T-helper 9 cell (primary cell): Measurements from ENCODE around the gene SCYL1.

ENCODE experiments used
- DNase-seq: peaks from one replicate; pipeline ENCODE4 v3.0.0-alpha.2; 2020
- total RNA-seq, 2 donors: gene quantifications; one replicate each; lab custom pipeline; 2026; lab: John Stamatoyannopoulos, UW

Gene SCYL1
- total RNA-seq: 54.8 to 98.2 reads per million in 2 donors

DNA sequence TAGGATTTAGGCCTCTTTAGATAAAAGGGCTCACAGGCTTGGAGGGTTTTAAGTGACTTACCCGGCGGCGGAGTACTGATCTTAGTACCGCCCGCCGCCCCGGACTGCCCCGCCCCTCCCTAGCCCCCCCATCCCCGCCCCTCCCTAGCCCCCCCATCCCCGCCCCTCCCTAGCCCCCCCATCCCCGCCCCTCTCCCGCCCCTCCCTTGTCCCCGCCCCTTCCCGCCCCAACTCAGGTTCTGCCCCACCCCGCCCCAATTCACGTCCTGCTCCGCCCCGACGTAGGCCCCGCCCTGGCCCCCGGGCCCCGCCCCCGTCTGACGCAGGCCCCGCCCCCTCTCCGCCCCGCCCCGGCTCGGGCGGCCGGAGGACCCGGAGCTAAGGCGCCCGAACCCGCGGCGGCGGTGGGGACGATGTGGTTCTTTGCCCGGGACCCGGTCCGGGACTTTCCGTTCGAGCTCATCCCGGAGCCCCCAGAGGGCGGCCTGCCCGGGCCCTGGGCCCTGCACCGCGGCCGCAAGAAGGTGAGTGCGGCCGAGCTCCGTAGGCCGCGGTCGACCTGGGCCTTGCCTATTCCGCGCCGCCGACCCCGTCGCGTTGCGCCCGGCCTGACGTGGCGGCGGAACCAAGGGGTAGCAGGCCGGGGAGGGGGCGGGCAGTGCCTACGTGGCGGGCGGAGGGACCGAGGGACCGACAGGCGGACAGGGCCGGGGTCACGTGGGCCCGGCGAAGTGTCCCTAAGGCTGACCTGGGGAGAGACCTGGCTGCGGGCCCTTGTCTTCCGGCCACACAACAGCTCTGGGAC lies at the start of gene SCYL1:
Gene SCYL1 (plus strand): TSS at position 343 of the 805 bp plus-strand sequence. CDS start 71 bp downstream, at position 414.
- peak; percentile 85 for DNase-seq

DNA sequence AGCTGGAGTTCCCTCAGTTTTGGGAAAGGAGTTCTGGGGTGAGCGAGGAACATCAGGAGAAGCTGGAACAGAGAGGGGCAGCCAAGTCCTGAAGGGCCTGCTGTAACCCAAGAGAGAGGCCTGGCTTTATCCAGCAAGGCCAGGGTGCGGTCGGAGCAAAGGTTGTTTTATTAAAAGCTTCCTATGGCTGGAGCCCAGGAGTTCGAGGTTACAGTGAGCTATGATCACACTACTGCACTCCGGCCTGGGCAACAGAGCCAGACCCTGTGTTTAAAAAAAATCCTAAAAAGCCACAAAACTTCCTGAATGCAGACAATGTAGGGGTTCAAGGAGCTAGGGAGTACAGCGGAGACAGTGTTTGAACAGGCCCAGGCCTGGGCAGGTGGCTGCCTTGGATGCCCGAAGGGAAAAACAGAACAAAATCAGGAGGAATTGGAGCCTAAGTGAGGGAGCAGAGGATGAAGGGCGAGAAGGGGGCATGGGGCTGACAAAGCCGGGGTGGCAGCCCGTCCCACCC lies 48.2 kb upstream of the SCYL1 start:
- DNase-seq: no peak

DNA sequence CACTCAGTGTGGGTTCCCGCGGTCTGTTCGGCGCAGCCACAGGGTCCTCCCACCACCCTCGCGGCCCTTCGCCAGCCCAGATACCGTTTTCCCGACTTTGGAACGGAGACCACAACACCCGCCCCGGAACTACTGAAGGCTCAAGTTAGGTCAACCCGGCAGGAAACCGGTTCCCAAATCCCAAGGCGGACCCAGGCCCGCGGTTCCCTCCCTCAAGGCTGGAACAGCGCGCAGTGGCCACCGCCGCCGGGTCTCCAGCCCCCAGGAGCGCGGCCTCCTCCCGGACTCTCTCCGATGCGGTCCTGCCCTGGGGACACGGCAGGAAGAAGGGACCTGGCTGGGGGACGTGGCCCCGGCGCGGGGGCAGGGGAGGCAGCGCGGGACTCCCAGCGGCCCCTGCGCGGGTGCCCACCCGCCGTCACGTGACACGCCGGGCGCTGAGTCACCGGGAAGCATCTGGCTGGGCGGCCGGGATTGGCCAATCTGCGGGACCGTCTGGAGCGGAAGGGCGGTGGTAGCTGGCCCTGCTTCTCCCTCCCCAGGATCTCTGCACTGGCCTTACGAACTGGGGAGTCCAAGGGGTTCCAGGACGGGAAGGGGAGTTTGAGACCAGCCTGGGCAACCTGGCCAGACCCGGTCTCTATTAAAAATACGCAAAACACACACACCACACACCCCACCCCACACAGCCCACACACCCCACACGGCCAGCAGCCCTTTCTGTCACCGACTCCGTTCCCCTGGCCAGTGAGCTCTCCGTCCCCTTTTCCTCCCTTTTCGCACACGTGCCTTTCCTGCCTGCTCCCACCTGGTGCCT lies 47.5 kb upstream of the SCYL1 start:
- DNase-seq: peak; percentile 86

DNA sequence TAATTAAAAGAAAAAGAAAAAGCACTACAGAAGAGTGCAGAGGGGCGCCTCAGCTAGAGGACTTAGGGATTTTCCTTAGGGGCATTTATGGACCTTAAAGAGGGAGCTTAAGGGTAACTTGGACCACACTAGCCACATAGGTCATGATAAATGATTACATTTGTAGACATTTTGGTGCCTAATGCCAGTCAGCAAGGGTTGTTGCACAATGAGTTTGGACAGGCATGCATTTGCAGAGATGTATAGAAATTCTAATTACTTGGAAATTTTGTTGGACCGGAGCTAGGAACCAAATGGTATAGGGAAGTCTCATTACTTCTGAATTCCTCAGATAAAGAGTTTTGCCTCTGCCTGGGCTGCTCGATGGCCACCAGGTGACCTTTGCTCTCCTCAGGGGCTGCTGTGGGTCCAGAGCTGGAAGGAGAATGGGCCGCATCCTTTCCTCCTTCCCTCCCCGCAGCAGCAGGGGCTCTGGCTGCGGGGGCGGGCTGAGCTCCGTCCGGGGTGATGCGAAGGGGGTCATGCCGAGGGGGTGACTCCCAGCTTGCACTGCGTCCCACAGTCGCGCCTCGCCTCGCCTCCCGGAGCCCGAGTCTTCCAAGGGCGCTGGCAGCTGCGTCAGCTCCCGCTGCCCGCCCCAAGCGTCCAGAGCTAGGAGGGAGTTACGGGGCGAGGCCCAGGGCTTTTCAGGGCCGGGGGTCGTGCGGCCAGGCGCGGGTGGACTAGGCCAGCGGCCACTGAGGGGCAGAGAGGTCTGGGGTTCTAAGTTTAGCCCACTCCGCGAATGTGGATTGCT lies 46.3 kb upstream of the SCYL1 start:
- no peak for DNase-seq

DNA sequence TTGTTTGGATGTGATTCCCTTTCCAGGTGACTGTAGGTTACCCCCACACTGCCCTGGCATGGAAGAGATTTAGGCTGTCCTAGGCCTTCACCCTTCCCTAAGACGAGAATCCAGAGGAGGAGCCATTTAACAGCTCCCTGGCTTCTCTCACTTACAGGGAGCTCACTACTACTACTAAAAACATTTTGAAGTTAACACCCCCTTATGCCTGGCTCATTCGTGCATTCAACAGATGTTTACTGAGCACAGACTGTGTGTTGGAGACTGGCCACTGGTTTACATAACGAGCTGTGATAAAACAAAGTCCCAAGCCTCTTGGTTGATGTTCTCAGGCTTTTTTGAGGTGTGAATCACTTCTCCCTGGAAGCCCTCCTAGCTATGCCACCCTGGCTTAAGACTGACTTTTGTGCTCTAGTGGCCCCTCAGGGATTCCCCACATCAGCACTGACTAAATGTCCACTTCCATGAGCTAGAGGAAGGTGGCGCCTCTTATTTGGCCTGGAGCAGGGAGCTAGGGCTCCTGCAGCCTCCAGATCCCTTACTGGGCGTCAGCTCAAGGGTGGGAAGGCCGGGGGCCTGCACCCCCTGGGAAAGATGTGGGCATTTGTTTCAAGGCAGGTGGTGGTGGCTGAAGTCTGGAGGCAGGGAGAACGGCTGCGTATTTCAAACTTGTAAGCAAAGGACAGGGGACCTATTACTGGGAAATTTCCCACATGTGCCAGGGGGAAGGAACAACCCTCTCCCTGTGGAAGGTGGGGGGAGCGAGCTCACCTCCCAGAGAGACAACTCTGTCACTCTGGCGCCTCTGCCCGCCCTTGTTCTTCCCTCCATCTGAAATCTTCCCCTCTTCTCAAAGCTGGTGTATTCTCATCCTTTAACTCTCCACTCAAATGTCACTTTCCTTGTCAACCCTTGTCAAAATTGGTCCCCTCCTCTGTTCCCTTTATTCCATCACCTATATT lies 45.4 kb upstream of the SCYL1 start:
- no peak for DNase-seq

DNA sequence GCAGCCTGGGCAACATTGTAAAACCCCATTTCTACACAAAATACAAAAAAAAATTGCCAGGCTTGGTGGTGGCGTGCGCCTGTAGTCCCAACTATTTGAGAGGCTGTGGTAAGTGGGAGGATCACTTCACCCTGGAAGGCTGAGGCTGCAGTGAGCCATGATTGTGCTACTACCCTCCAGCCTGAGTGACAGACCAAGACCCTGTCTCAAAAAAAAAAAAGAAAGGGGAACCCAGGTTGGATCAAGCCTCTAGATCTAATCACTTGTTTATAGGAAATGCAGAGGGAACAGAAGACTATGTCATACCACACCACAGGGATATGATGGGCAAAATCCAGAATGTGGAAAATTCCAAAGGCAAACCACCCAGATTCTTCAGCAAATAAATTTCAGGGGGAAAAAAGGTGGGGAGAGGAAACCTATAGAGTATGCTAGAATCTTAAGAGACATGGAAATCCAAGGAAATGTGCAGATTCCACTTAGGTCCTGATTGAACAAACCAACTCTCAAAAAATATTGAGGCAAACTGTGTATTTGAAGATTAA lies 42.5 kb upstream of the SCYL1 start:
- no peak for DNase-seq

DNA sequence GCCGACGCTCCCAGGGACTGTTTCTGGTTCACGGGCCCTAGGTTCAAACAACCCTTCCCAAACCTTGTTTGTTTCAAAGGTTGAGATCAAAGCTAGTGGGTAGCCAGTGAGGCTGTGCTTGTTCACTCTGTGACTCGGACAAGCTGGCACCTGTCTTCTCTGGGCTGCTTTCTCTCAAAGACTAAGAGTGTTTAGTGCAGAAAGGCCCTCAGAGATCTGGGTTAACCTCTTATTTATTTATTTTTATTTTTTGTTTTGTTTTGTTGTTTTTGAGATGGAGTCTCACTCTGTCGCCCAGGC lies 39.0 kb upstream of the SCYL1 start:
- no peak for DNase-seq

DNA sequence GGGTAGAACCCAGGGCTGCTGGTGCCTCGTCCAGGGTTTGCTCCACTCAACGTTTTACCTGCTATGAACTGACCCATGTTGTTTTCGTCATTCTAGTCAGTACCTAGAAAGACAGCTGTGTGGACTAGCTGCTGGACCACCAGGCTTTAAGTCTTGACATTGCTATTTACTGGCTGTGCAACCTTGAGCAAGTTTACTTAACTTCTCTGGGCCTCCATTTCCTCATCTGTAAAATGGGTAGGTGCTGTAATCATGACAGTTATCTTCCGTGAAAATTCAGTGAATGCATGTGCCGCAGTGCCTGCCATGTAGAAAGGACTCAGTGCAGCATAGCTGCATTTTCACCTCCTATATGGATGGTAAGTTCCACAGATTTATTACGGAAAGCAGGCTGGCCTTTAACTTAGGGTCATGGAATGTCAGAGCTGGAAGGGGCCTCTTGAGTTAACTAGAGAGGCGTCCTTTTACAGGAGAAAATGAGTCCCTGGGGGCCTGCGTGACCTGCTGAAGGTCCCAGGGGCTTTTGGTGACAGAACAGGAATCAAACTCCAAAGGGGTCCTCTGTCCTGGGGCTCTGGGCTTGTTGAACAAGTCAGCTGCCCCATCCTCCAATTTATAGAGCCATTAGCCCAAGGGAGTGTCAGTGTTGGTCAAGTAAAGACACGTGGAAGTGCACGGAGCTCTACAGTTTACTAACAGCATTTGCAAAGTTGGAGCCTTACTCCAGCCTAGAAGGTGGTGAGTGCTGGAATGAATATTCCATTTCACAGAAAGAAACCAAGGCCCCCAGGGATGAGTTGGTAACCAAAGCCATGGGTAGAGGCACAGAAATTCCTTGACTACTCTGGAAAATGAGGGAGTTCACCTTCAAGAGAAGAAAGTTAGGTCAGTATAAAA lies 38.1 kb upstream of the SCYL1 start:
- DNase-seq: no peak

DNA sequence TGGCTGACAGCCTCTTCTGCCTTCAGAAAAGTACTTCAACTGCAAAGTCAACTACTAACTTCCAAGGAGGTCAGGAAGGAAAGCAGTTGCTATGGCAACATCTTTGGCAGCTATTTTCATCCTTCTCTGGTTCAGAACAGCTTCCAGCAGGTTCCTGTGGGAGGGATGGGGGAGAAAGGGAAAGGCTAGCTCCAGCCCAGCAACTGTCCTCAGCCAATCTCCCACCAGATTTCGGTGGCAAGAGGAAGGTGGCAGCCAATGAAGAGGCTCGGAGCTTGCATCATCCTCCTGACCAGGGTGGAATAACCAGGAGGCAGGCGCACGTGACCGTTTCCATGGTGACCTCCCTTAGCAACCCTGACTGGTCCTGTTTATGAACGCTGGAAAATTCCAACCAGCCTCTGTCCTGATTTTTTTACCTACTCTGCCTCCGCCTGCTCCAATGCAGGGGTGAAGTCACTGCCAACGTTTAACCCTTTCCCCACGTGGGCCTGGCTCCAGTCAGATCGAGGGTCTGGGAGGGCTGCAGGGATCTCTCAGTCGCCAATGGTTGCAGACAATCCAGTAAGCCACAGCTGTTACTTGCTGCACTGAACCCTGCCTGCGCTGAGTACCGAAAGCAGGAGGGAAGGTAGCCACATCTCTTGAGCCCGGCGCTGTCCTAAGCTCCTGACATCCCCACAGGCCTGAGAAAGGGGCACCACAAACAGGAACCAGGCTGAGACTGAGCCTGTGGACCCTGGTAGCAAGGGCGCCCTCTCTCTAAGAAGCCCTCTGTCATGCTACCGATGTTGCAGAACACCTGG lies 37.2 kb upstream of the SCYL1 start:
- DNase-seq: no peak

DNA sequence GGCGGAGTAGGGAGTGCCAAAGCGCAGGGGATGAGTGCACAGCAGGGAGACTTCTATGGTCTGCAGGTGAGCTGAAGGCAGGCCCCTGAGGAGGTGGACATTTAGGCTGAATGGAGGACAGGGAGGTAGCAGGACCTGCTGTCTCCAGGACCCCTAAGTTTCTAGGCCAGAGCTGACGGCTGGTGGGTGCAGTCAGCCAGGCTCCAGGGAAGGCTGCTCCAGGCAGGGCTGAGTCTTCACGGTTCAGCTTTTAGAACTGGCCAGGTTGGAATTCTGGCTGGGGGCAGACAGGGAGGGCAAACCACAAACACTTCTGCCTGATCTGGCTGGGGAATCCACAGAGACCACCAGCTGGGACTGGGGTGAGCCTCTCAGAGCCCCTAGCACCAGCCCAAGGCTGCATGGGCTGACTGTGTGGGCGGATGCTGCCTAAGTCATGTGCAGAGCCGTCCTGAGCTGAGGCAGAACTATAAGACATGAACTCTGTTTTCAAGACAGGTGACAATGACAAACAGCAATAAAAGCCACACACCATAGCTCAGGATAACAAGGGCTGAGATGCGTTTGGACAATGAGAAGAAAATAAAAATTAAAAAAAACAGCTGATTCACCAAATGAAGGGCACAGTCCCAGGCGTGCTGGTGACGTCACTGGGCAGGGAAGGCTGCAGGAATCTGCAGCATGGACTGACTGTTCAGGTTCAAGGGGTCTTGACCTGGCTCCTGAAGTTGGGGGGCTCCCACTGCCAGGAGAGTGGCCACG lies 36.4 kb upstream of the SCYL1 start:
- DNase-seq: no peak

DNA sequence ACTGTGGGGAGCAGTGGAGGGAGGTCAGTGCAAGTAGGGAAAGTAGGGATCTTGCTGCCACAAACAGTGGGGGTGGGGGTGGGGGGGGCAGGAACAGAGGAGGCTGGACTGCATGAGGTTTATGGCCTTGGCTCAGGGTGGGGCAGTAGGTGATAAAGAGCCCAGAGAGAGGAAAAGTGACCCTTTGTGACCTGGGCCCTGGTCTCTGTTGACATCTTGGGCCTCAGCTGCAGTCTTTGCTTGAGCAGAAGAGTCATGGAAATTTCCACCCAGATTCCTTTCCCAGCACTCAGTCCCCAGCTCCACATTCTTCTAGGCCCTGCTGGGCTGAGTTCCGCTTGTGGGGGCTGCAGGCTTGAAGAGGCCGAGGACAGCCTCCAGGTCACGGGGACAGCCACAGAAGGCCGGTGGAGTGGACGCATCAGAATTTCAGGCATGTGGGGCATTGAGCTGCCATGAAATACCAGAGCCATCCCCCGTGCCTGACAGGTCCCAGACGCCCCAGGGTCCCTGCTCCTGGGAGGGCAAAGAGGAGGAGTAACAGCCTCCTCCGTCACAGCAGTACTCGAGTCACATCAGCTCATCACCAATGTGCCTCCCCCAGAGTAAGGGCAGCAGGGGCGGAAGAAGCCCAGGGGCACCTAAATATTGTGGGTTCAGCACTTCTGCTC lies 35.7 kb upstream of the SCYL1 start:
- no peak for DNase-seq

DNA sequence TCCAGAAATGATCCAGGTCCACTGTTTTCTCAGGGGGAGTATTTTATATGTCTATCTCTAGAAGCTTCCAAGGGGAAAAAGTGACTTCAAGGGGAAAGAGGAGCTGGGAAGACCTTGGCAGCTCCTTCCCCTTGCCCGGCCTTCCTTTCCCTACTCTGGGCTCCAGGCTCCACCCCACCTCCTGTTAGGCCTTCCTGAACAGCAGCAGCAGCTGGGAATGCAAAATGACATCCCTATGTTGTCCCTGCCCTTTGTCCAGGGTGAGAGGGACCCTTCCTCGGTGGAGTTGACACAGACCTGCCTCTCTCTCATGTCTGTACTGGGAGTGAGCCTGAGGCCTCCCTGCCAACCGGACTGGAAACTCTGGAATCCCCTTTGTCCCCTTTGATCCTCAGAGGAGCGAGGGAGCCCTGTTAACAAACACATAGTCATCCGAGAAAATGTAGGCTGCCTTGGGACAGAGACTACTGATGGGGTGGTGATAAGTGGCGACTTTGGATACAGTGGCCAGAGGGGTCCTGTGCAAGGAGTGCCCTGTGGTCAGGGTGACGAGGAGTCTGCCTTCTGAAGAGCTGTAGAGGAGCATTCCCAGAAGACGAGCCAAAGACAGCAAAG lies 35.1 kb upstream of the SCYL1 start:
- DNase-seq: no peak

DNA sequence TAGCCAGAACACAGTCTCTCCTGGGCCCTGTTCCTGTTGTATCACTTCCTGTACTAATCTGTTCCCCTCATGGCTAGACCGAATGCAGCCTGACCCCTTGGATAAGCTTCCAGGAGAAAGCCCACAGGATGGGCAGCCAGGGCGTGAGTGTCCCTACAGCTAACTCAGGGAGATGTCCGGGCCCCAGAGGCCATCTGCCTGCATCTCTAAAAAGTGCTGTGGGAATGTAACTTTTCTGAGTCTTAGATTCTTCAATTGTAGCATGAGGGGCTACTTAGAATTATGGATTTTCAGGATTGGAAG lies 33.8 kb upstream of the SCYL1 start:
- DNase-seq: no peak

DNA sequence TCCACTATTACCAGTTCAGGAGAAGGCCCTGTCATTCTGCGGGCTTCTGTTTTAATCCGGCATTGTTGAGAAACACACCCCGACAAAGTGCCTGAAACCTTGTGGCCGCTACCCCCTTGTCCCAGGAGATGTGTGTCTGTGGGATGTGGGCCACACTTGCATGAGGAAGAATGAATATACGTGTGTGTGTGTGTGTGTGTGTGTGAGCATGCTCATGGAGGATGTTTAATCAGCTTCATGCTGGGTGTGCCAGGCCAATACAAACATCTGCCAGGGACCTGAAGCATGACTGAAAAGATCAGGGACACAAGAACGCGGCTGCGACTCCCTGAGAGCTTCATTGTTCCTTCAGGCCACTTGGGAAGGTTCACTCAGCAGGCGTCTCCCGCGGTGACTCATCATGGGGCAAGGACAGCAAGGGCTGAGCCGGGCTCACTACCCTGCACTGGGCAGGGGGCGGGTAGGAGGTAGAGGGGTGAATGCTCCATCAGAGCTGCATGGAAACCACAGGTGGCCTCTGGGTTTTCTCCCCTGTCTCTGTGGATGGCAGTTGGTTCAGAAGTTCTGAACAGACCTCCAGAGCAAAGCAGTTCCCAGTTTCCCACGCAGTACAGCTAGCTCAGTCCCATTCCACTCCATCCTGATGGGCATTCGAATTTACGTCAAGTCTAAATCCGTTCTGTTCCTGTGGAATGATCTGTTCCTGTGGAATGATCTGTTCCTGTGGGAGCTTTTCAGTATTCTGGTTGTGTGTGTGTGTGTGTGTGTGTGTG lies 33.1 kb upstream of the SCYL1 start:
- no peak for DNase-seq

DNA sequence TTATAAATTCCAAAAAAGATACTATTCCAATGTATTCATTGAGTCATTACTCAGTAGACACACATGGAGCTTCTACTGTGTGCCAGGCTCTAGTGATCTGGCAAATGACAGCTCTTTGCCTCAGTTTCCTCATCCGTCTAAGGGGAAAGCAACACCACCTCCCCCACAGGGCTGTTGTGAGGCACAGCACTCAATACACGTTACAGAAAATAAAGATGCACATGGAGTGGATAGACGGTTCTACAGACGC lies 32.6 kb upstream of the SCYL1 start:
- DNase-seq: no peak

DNA sequence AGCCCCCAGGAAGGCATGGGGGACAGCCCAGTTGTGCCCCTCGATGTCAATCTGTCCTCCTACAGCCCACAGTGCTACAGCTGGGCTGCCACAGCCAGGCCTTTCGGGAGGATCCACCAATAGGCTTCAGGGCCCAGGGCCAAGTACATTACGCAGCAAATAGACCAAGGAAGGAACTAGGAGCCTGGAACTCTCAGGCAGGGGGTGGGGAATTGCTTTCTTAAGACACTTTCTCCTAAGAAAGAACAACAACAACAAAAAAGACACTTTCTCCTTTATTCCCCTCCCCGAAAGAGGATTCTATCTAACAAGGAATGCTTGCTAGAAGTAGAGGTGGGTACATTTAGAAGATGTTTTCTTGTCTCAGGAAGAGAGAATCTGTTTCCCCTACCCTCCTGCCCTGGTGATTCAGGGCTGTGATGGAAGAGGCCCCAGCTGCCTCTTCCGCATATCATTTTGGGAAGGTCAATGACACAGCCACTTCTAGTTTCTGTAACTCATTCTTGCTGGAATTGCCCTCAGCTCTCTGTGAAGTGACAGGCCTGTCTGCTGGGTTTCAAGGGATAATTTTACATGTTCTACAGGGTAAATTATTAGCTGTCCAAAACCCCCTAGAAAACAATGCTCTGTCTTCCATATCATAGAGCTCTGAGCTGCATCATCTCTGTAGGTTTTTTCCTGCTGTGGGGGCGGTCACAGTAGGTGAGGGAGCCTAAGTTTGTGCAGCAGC lies 32.1 kb upstream of the SCYL1 start:
- no peak for DNase-seq
